Gastroesophageal sphincter (tissue), 3 donors: ENCODE measurements around the gene OGFRL1.

Experiments
- POLR2A ChIP-seq, 2 donors: fragments of 450-650 bp; IDR thresholded peaks; one replicate each; pipeline ENCODE4 v1.6.1; 2017; ENCODE audit warnings: antibody characterized with exemption in 2 of 2, mild to moderate bottlenecking in 2 of 2, moderate library complexity in 1 of 2
- POLR2AphosphoS5 ChIP-seq: sonication (generic); formaldehyde crosslinking; IDR thresholded peaks from one replicate; pipeline ENCODE4 v1.6.1; 2017; ENCODE audit warnings: antibody characterized with exemption
- TF ChIP-seq, protein P1 (sequence below), 4 experiments: fragments of 200-600 bp in 2 of 4; fragments of 450-650 bp in 2 of 4; sonication (generic) in 1 of 4; IDR thresholded peaks; one replicate each; pipeline ENCODE4 v1.5.1; 2017 to 2019; ENCODE audit warnings: antibody characterized with exemption in 4 of 4, mild to moderate bottlenecking in 2 of 4, moderate library complexity in 2 of 4

DNA sequence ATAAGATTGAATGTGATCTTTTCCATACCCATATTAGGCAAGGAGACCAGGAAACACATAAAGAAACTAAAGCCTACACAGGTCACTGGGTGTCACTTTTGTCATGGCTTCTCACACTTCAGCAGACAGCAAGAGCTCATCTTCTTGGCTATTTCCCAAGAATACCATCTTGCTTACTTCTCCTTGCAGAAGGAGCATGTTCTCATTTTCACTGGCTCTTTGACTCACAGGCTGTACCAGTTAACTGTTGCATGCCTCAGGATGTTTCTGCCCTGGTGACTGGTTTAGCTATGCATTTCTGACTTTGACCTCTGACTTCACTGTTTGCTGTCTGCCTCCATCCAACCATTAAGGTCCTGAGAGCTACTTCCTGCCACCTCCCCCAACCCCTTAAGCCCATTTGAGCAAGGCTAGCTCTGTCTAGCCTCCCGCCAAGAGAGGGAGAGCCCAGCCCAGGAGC is 40.3 kb upstream of the OGFRL1 start:
- TF ChIP-seq POLR2AphosphoS5 (no peak), POLR2A (IDR thresholded peaks at IDR 0.05) (no peak)
- TF ChIP-seq, protein P1, sequence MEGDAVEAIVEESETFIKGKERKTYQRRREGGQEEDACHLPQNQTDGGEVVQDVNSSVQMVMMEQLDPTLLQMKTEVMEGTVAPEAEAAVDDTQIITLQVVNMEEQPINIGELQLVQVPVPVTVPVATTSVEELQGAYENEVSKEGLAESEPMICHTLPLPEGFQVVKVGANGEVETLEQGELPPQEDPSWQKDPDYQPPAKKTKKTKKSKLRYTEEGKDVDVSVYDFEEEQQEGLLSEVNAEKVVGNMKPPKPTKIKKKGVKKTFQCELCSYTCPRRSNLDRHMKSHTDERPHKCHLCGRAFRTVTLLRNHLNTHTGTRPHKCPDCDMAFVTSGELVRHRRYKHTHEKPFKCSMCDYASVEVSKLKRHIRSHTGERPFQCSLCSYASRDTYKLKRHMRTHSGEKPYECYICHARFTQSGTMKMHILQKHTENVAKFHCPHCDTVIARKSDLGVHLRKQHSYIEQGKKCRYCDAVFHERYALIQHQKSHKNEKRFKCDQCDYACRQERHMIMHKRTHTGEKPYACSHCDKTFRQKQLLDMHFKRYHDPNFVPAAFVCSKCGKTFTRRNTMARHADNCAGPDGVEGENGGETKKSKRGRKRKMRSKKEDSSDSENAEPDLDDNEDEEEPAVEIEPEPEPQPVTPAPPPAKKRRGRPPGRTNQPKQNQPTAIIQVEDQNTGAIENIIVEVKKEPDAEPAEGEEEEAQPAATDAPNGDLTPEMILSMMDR (IDR thresholded peaks at IDR 0.05) = no peak
